H1 (cell line): ENCODE data around the gene DHRS9. TPM values are rescaled to one million over a fixed set of nuclear protein-coding genes. Genes with fewer than 3 reads are reported as not detected.

Experiments
- RNF2 ChIP-seq: fragments of 200-900, 300-1000 bp; sonication (generic); IDR thresholded peaks from 2 replicates; pipeline ENCODE4 v1.7.1; 2016; ENCODE audit warnings: borderline replicate concordance, low read depth, mild to moderate bottlenecking, antibody characterized with exemption, low read length; ENCODE audit not compliant: poor library complexity, severe bottlenecking; ENCODE audit errors: missing control alignments
- TCF12 ChIP-seq: IDR thresholded peaks from 2 replicates; pipeline ENCODE4 v1.6.1; 2011; ENCODE audit warnings: low read depth, mild to moderate bottlenecking, low read length
- polyA plus RNA-seq, 7 experiments: library from polyadenylated mRNA; depleted of rRNA in 3 of 7; stranded (reverse) in 5 of 7; unstranded in 2 of 7; fragments of >200 nt in 5 of 7; fragments of 200-250 nt in 2 of 7; gene quantifications; 1 replicate in 5 of 7; 2 replicates in 1 of 7; 4 replicates in 1 of 7; pipeline versions ENCODE4 v1.2.1 to v1.2.3, GENCODE V29; 2011 to 2013; ENCODE audit warnings: missing spikeins in 2 of 7, mixed read lengths in 2 of 7
- total RNA-seq: library from RNA; stranded (reverse); fragmentation: NEBNext Ultra II Directional; extraction: Animal tissue kit (Norgen Biotek cat#: 25700); gene quantifications from 2 replicates; pipeline ENCODE4 v1.2.1, GENCODE V29; 2021

DHRS9 gene
- total and polyA plus RNA-seq, 2 of the 8 experiments (the other 6 are each of a cell fraction or from before 2014, with no cell fraction given): not detected

- TF ChIP-seq RNF2 (no peak), TCF12 (no peak)
Observed at GRCh38 chr2:169066897-169067296, 2.5 kb upstream of the DHRS9 start (continued).
